ENCODE data around the gene SRP14. TPM values are rescaled to one million over a fixed set of nuclear protein-coding genes. Genes with fewer than 3 reads are reported as not detected.

SRP14 gene
- total RNA-seq, 1 experiment from 2014 or later = 168 TPM

GRCh38 chr15:40032125-40032839, 6.7 kb downstream of the SRP14 start:
- no TSS peak for BruUV-seq (replicated peaks)
- no peak overlapping the region for H3K4me2 ChIP-seq (ENCODE audit: low read length)
- intact Hi-C loops (cut with micrococcal nuclease) = loop anchor here (5.0 kb wide), 1 partner anchor 245 kb away; no protein-coding TSS in a partner anchor
- POLR2A ChIA-PET = no interaction called here
- H3K27me3 ChIP-seq (ENCODE audit: insufficient read depth, low read length) = no peaks in the 10 kb centered on the region
- H3K4me1 ChIP-seq (ENCODE audit: control insufficient read depth in 1 of 2, insufficient read depth in 2 of 2, low read length in 2 of 2) = no peaks in the 10 kb centered on the region
- H3K9ac ChIP-seq (ENCODE audit: low read length) = no peak overlapping the region
- no peak overlapping the region for H3K27ac ChIP-seq (ENCODE audit: low read depth, low read length)
- H4K20me1 ChIP-seq (ENCODE audit: insufficient read depth) = no peaks in the 10 kb centered on the region
- no peak for ATAC-seq
- no peaks in the 10 kb centered on the region for H3K9me2 ChIP-seq (ENCODE audit: insufficient read depth)
- no peak overlapping the region for H2AFZ ChIP-seq (ENCODE audit: low read depth, low read length, poor library complexity, severe bottlenecking)
- no peak overlapping the region for H3K4me3 ChIP-seq (replicated peaks in 1 of 2; ENCODE audit: low read depth in 1 of 2, low read length in 2 of 2)
- DNase-seq (ENCODE audit: low read depth, low spot score) = no peak
- peaks cover 10% of the 10 kb centered on the region for H3K79me2 ChIP-seq (ENCODE audit: insufficient read depth, low read length)
- CTCF ChIA-PET = interaction anchor here (1.2 to 1.4 kb wide), 2 partner anchors 8 to 247 kb away, joined by 3 to 5 read pairs; no protein-coding TSS in a partner anchor
- H3K9me3 ChIP-seq (ENCODE audit: control insufficient read depth in 1 of 2, insufficient read depth in 1 of 2, low read depth in 1 of 2, low read length in 2 of 2) = no peaks in the 10 kb centered on the region
- H3K36me3 ChIP-seq (ENCODE audit: control insufficient read depth in 1 of 2, insufficient read depth in 2 of 2, low read length in 2 of 2) = peaks cover 55 to 62% of the 10 kb centered on the region in 2 experiments
- no peak for TF ChIP-seq CEBPB (IDR thresholded peaks at IDR 0.05; ENCODE audit: low read depth)
- TF ChIP-seq ELF1 (IDR thresholded peaks at IDR 0.05; ENCODE audit: borderline replicate concordance, low read depth) = no peak
- no peak for TF ChIP-seq SIN3A (IDR thresholded peaks at IDR 0.05; ENCODE audit: low read depth)
- TF ChIP-seq ZBTB33 (IDR thresholded peaks at IDR 0.05; ENCODE audit: extremely low read depth, insufficient replicate concordance, low read length) = no peak
- no peak for TF ChIP-seq MAX (IDR thresholded peaks at IDR 0.05)
- no peak for TF ChIP-seq EZH2 (IDR thresholded peaks at IDR 0.05)
- TF ChIP-seq ZNF274 (IDR thresholded peaks at IDR 0.05; ENCODE audit: low read depth, low read length) = no peak
- TF ChIP-seq CTCF (IDR thresholded peaks at IDR 0.05 in 2 of 3, conservative IDR thresholded peaks at IDR 0.05 in 1 of 3; ENCODE audit: borderline replicate concordance in 1 of 3, insufficient read depth in 1 of 3, low read depth in 2 of 3, low read length in 2 of 3) = no peak
- RAD21 ChIA-PET (ENCODE audit: low non-redundant PET in 1 of 2, low total read pairs in 2 of 2, uncharacterized antibody in 2 of 2, unreplicated experiment in 2 of 2) = no interaction called here
